CD4-positive, alpha-beta T cell treated with Interleukin-15 for 1 hour (primary cell): ENCODE results near the gene TBC1D10B.
"Not testable (repeated sequence)": the region's sequence is repeated elsewhere in the genome, so short reads cannot be mapped to it uniquely, and the experiment has no call there.

ENCODE experiments used
- DNase-seq: peaks from one replicate; pipeline ENCODE4 v3.0.0-alpha.2; 2020

Gene TBC1D10B

DNA sequence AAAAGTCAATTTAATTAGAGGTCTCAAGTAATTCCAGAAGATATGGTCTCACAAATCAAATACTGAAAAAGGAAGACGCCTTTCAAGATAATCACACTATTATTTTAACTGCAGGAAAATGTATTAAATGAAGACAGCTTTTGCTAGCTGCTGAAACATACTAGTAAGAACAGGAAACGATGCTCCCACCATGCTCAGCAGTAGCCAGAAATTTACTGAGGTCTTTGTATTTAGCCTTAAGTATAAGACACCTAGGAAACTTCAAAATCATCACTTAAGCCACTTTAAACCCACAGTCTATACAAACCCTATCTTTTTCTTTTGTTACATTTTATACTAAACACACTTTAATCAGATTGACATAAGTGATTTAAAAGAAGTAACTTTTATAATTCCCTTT lies 51.6 kb downstream of the TBC1D10B start:
- not testable (repeated sequence) for DNase-seq

DNA sequence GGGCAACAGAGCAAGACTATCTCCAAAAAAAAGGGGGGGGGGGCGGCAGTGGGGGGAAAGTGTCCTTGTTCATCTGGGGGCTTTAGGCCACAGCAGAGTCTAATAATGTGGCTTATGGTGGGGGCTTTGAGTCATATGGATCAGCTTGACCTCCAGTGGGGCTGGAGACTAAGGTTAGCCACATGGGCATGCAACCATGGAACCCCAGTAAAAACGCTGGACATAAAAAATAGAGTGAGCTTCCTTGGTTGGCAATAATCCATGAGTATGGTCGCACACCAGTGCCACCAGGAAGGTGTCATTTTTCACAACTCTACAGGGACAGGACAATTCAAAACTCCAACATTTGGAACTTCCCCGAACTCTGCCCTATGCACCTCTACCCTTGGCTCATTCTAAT lies 59.4 kb downstream of the TBC1D10B start:
- DNase-seq: not testable (repeated sequence)

DNA sequence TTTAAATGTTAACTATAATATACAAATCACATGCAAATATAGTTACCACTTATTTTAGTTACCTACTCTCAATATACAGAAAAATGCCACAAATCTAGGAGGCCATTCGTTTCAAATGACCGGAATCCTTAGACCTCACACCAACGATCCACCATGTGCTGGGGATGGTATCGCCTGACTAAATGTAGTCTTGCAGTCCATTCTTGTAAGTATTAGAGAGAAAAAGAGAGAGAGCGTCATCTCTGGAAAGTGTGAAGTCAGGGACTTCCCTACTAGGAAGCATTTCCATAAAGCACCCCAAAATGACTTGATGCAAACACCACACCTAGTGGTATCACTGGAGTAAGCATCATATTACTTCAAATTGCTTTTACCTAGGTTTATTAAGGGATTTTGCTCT lies 61.0 kb downstream of the TBC1D10B start:
- DNase-seq: not testable (repeated sequence)
